SK-N-MC (cell line): Measurements from ENCODE around the gene LRRC56.

Experiments
- DNase-seq: peaks from one replicate; pipeline ENCODE4 v3.0.0-alpha.2; 2011; ENCODE audit warnings: low read depth, low spot score
- H3K27ac ChIP-seq: fragments of 200-600 bp; sonication (generic); 2 replicates; pipeline ENCODE4 v1.5.1; 2016; ENCODE audit warnings: mixed run types
- H3K36me3 ChIP-seq: fragments of 200-600 bp; sonication (generic); 2 replicates; pipeline ENCODE4 v1.6.1; 2017; ENCODE audit warnings: antibody characterized with exemption, low read length, mixed read lengths; ENCODE audit not compliant: insufficient read depth
- H3K4me3 ChIP-seq: fragments of 200-600 bp; sonication (generic); 2 replicates; pipeline ENCODE4 v1.5.1; 2016
- H3K9ac ChIP-seq: fragments of 200-600 bp; sonication (generic); 2 replicates; pipeline ENCODE4 v1.8.0; 2017; ENCODE audit warnings: mixed run types, mixed read lengths; ENCODE audit not compliant: insufficient read length
- H3K9me3 ChIP-seq: fragments of 200-600 bp; sonication (generic); 2 replicates; pipeline ENCODE4 v1.6.1; 2017; ENCODE audit warnings: low read depth, mild to moderate bottlenecking, antibody characterized with exemption, low read length, moderate library complexity, mixed read lengths
- EZH2 ChIP-seq: fragments of 200-600 bp; sonication (generic); IDR thresholded peaks from one replicate; pipeline ENCODE4 v1.6.1; 2017; ENCODE audit warnings: antibody characterized with exemption
- FOXP2 ChIP-seq: optimal IDR thresholded peaks from 2 replicates; pipeline ENCODE3; 2011; ENCODE audit warnings: mild to moderate bottlenecking, moderate library complexity; ENCODE audit not compliant: insufficient read depth; ENCODE audit errors: extremely low read length, control extremely low read depth
- POLR2AphosphoS5 ChIP-seq: IDR thresholded peaks from 2 replicates; pipeline ENCODE4 v1.6.1; 2012; ENCODE audit warnings: mild to moderate bottlenecking, low read depth, low read length, borderline replicate concordance

LRRC56 gene

GRCh38 chr11:538431-539051 lies 1.2 kb downstream of the LRRC56 start:
- Histone ChIP-seq H3K9ac (no peak overlapping the region), H3K9me3 (no peaks in the 10 kb centered on the region), H3K36me3 (peaks cover 3% of the 10 kb centered on the region; the same call in 1 of the 2 replicates), H3K4me3 (no peak overlapping the region), H3K27ac (no peak overlapping the region)
- DNase-seq = no peak
- TF ChIP-seq POLR2AphosphoS5 (no peak), FOXP2 (no peak), EZH2 (no peak)

- no peak overlapping the region for H3K27ac ChIP-seq
- no peak overlapping the region for H3K4me3 ChIP-seq
- no peak overlapping the region for H3K9ac ChIP-seq
- DNase-seq = no peak
- H3K9me3 ChIP-seq = no peaks in the 10 kb centered on the region
- no peak for TF ChIP-seq EZH2
- TF ChIP-seq POLR2AphosphoS5 = no peak
- no peak for TF ChIP-seq FOXP2
- H3K36me3 ChIP-seq = no peaks in the 10 kb centered on the region
These were observed 2.7 kb downstream of the LRRC56 start for GRCh38 chr11:539971-540481.

GRCh38 chr11:540583-541432 lies 3.5 kb downstream of the LRRC56 start:
- Histone ChIP-seq H3K9ac (no peak overlapping the region), H3K4me3 (no peak overlapping the region), H3K27ac (no peak overlapping the region), H3K9me3 (no peaks in the 10 kb centered on the region), H3K36me3 (no peaks in the 10 kb centered on the region)
- no peak for DNase-seq
- TF ChIP-seq POLR2AphosphoS5 (no peak), EZH2 (no peak)

- Histone ChIP-seq H3K9me3 (no peaks in the 10 kb centered on the region), H3K4me3 (no peak overlapping the region), H3K36me3 (no peaks in the 10 kb centered on the region), H3K9ac (no peak overlapping the region), H3K27ac (no peak overlapping the region)
- DNase-seq = no peak
- TF ChIP-seq FOXP2 = no peak
These were observed 4.1 kb downstream of the LRRC56 start for GRCh38 chr11:541433-541885.

GRCh38 chr11:544817-545166 lies 7.5 kb downstream of the LRRC56 start:
- Histone ChIP-seq H3K9me3 (no peaks in the 10 kb centered on the region), H3K9ac (no peak overlapping the region), H3K27ac (no peak overlapping the region), H3K36me3 (no peaks in the 10 kb centered on the region), H3K4me3 (no peak overlapping the region)
- TF ChIP-seq FOXP2 (no peak), POLR2AphosphoS5 (no peak), EZH2 (no peak)
- DNase-seq = no peak

GRCh38 chr11:545171-545570 lies 7.8 kb downstream of the LRRC56 start:
- no peak for DNase-seq
- H3K27ac ChIP-seq = no peak overlapping the region
- no peak for TF ChIP-seq FOXP2
- TF ChIP-seq EZH2 = no peak
- no peak for TF ChIP-seq POLR2AphosphoS5
- no peaks in the 10 kb centered on the region for H3K9me3 ChIP-seq
- H3K9ac ChIP-seq = no peak overlapping the region
- no peaks in the 10 kb centered on the region for H3K36me3 ChIP-seq
- no peak overlapping the region for H3K4me3 ChIP-seq

GRCh38 chr11:548700-549603 lies 11.6 kb downstream of the LRRC56 start:
- no peak overlapping the region for H3K4me3 ChIP-seq
- no peak for TF ChIP-seq FOXP2
- TF ChIP-seq POLR2AphosphoS5 = no peak
- TF ChIP-seq EZH2 = no peak
- H3K27ac ChIP-seq = no peak overlapping the region
- no peaks in the 10 kb centered on the region for H3K36me3 ChIP-seq
- no peak for DNase-seq
- no peaks in the 10 kb centered on the region for H3K9me3 ChIP-seq
- H3K9ac ChIP-seq = no peak overlapping the region

- no peak overlapping the region for H3K27ac ChIP-seq
- no peaks in the 10 kb centered on the region for H3K9me3 ChIP-seq
- no peak for DNase-seq
- H3K4me3 ChIP-seq = no peak overlapping the region
- H3K9ac ChIP-seq = no peak overlapping the region
- no peaks in the 10 kb centered on the region for H3K36me3 ChIP-seq
- TF ChIP-seq FOXP2 = no peak
- TF ChIP-seq POLR2AphosphoS5 = no peak
- TF ChIP-seq EZH2 = no peak
These were observed 12.9 kb downstream of the LRRC56 start for GRCh38 chr11:550021-550745.
